ENCODE measurements around the gene ACTR1B.

Gene ACTR1B

GRCh38 chr2:97702731-97703470, 39.1 kb upstream of the ACTR1B start:
- Mint-ChIP-seq H3K4me3 (no peak overlapping the region), H3K9me3 (no peaks in the 10 kb centered on the region), H3K27me3 (ENCODE audit: low read depth) (no peaks in the 10 kb centered on the region), H3K27ac (no peak overlapping the region), H3K4me1 (no peaks in the 10 kb centered on the region), H3K36me3 (ENCODE audit: low read depth) (no peaks in the 10 kb centered on the region)
- no peak for TF ChIP-seq CTCF (IDR thresholded peaks at IDR 0.05; ENCODE audit: unreplicated experiment in 3 of 3)

- H3K4me3 Mint-ChIP-seq = no peak overlapping the region
- TF ChIP-seq CTCF (IDR thresholded peaks at IDR 0.05; ENCODE audit: unreplicated experiment in 3 of 3) = no peak
- H3K36me3 Mint-ChIP-seq (ENCODE audit: low read depth) = no peaks in the 10 kb centered on the region
- H3K9me3 Mint-ChIP-seq = no peaks in the 10 kb centered on the region
- H3K27me3 Mint-ChIP-seq (ENCODE audit: low read depth) = peaks cover 4% of the 10 kb centered on the region
- H3K27ac Mint-ChIP-seq = no peak overlapping the region
- peaks cover 3% of the 10 kb centered on the region for H3K4me1 Mint-ChIP-seq
These were observed 38.1 kb upstream of the ACTR1B start for GRCh38 chr2:97701851-97702465.

- no peaks in the 10 kb centered on the region for H3K9me3 Mint-ChIP-seq
- no peak overlapping the region for H3K27ac Mint-ChIP-seq
- peaks cover 4% of the 10 kb centered on the region for H3K27me3 Mint-ChIP-seq (ENCODE audit: low read depth)
- H3K4me1 Mint-ChIP-seq = peaks cover 4% of the 10 kb centered on the region
- H3K4me3 Mint-ChIP-seq = no peak overlapping the region
- no peak for TF ChIP-seq CTCF (IDR thresholded peaks at IDR 0.05; ENCODE audit: unreplicated experiment in 3 of 3)
- no peaks in the 10 kb centered on the region for H3K36me3 Mint-ChIP-seq (ENCODE audit: low read depth)
These were observed 37.3 kb upstream of the ACTR1B start for GRCh38 chr2:97701186-97701585.

GRCh38 chr2:97699765-97700444, 36.1 kb upstream of the ACTR1B start:
- Mint-ChIP-seq H3K36me3 (ENCODE audit: low read depth) (no peaks in the 10 kb centered on the region), H3K9me3 (no peaks in the 10 kb centered on the region), H3K27ac (peak overlapping the region in 2 of 3 experiments; percentile 18 to 25), H3K4me1 (peaks cover 4% of the 10 kb centered on the region), H3K27me3 (ENCODE audit: low read depth) (peaks cover 4% of the 10 kb centered on the region), H3K4me3 (no peak overlapping the region)
- peak; percentile 66 to 75 (median 67) for TF ChIP-seq CTCF (IDR thresholded peaks at IDR 0.05; ENCODE audit: unreplicated experiment in 3 of 3)

GRCh38 chr2:97698530-97698929, 34.7 kb upstream of the ACTR1B start:
- Mint-ChIP-seq H3K4me1 (peaks cover 4% of the 10 kb centered on the region), H3K27ac (no peak overlapping the region)
- TF ChIP-seq CTCF (IDR thresholded peaks at IDR 0.05; ENCODE audit: unreplicated experiment in 3 of 3) = no peak

More at GRCh38 chr2:97698530-97698929, 34.7 kb upstream of the ACTR1B start:
- Mint-ChIP-seq H3K36me3 (ENCODE audit: low read depth) (no peaks in the 10 kb centered on the region), H3K4me3 (no peak overlapping the region), H3K9me3 (peaks cover 2% of the 10 kb centered on the region), H3K27me3 (ENCODE audit: low read depth) (peaks cover 4% of the 10 kb centered on the region)
